ENCODE data around the gene AGBL1. TPM values are rescaled to one million over a fixed set of nuclear protein-coding genes. Genes with fewer than 3 reads are reported as not detected.

AGBL1 gene
- total RNA-seq, 1 donor from 2014 or later = not detected

- peaks cover 74% of the 10 kb centered on the region for H3K27me3 ChIP-seq (ENCODE audit: low read depth)
- H3K9me3 ChIP-seq (replicated peaks) = peaks cover 2% of the 10 kb centered on the region
- no peak overlapping the region for H3K27ac ChIP-seq (replicated peaks)
- peaks cover 4% of the 10 kb centered on the region for H3K4me1 ChIP-seq
- no peak for DNase-seq
- intact Hi-C loops (cut with micrococcal nuclease) = no loop called here
- H3K36me3 ChIP-seq = no peaks in the 10 kb centered on the region
- H3K4me3 ChIP-seq = no peak overlapping the region
- TF ChIP-seq CTCF (IDR thresholded peaks at IDR 0.05; ENCODE audit: borderline replicate concordance) = no peak
Observed at GRCh38 chr15:86236356-86237110, 156.9 kb downstream of the AGBL1 start.

- no peak for TF ChIP-seq CTCF (IDR thresholded peaks at IDR 0.05; ENCODE audit: borderline replicate concordance)
Observed at GRCh38 chr15:86237111-86237500, 157.4 kb downstream of the AGBL1 start.

GRCh38 chr15:86247249-86247955 is 167.7 kb downstream of the AGBL1 start:
- no peaks in the 10 kb centered on the region for H3K9me3 ChIP-seq (replicated peaks)
- intact Hi-C loops (cut with micrococcal nuclease) = no loop called here
- no peak for TF ChIP-seq CTCF (IDR thresholded peaks at IDR 0.05; ENCODE audit: borderline replicate concordance)
- H3K27me3 ChIP-seq (ENCODE audit: low read depth) = no peaks in the 10 kb centered on the region
- H3K27ac ChIP-seq (replicated peaks) = no peak overlapping the region
- no peak for DNase-seq
- no peaks in the 10 kb centered on the region for H3K4me1 ChIP-seq
- H3K36me3 ChIP-seq = no peaks in the 10 kb centered on the region
- H3K4me3 ChIP-seq = no peak overlapping the region

More at GRCh38 chr15:86237111-86237500, 157.4 kb downstream of the AGBL1 start:
- Histone ChIP-seq H3K27ac (replicated peaks) (no peak overlapping the region), H3K27me3 (ENCODE audit: low read depth) (peaks cover 68% of the 10 kb centered on the region), H3K4me3 (no peak overlapping the region), H3K36me3 (no peaks in the 10 kb centered on the region), H3K9me3 (replicated peaks) (peaks cover 2% of the 10 kb centered on the region), H3K4me1 (peaks cover 4% of the 10 kb centered on the region)
- intact Hi-C loops (cut with micrococcal nuclease) = no loop called here
- no peak for DNase-seq

- peaks cover 35% of the 10 kb centered on the region for H3K27me3 ChIP-seq (ENCODE audit: low read depth)
- no peak for TF ChIP-seq CTCF (IDR thresholded peaks at IDR 0.05; ENCODE audit: borderline replicate concordance)
- no peak overlapping the region for H3K4me3 ChIP-seq
- H3K36me3 ChIP-seq = no peaks in the 10 kb centered on the region
- DNase-seq = no peak
- H3K4me1 ChIP-seq = no peaks in the 10 kb centered on the region
- H3K9me3 ChIP-seq (replicated peaks) = no peaks in the 10 kb centered on the region
- intact Hi-C loops (cut with micrococcal nuclease) = no loop called here
- no peak overlapping the region for H3K27ac ChIP-seq (replicated peaks)
Observed at GRCh38 chr15:86255247-86255646, 175.6 kb downstream of the AGBL1 start.

- DNase-seq = no peak
- Histone ChIP-seq H3K36me3 (no peaks in the 10 kb centered on the region), H3K4me1 (no peaks in the 10 kb centered on the region), H3K9me3 (replicated peaks) (no peaks in the 10 kb centered on the region), H3K27me3 (ENCODE audit: low read depth) (peaks cover 46% of the 10 kb centered on the region), H3K27ac (replicated peaks) (no peak overlapping the region), H3K4me3 (no peak overlapping the region)
- intact Hi-C loops (cut with micrococcal nuclease) = no loop called here
- no peak for TF ChIP-seq CTCF (IDR thresholded peaks at IDR 0.05; ENCODE audit: borderline replicate concordance)
Observed at GRCh38 chr15:86256628-86257027, 177.0 kb downstream of the AGBL1 start.

Data from left ventricle myocardium inferior (tissue), 1 donor.